GM21423 (cell line): Measurements from ENCODE around the gene KRT74.

Source experiments
- ATAC-seq: cut with Tn5 transposase; IDR thresholded peaks from one replicate; pipeline ENCODE4 v1.9.1; 2021; ENCODE audit warnings: mild to moderate bottlenecking, moderate library complexity; ENCODE audit not compliant: unreplicated experiment

Gene KRT74

DNA sequence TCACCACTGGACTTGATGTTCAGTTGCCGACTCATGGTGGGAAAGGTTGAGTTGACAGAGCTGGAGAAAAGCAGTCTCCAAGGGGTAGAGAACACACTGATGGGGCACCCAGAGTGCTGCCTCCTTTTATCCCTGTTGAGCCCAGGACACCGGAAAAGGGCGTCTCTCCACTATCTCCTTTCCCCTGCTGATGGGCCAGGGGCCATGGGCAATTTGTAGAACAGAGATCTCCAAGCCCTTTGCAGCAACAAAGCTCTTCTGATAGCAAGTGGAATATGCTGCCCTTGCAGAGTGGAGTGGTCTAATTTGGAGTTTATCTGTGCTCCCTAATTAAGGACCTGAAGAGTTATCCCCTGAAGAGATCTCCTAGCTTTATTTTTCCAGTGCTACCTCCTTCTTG lies at the start of gene KRT74:
TSS of gene KRT74 (minus strand) at position 101 of the 400 bp plus-strand sequence. CDS start at position 35, 66 bp downstream.
- no peak for ATAC-seq

DNA sequence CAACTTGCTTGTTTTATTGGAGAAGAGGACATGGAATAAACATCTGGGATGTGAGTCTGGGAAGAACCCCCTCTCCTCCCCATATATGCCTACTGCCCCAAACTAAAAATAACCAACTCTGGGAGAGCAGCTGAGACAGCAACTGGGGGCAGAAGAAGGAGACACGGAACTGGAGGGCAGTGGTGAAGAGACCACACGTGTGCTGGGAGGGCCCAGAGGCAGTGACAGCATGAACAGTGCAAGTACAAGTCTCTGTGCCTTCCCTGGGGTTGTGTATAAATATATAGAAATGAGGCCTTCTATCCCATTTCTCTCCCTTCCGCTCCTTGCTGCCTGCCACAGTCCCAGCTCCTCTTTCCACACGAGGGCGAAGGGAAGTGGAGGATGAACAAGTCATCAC lies 48.7 kb upstream of the KRT74 start:
- no peak for ATAC-seq

DNA sequence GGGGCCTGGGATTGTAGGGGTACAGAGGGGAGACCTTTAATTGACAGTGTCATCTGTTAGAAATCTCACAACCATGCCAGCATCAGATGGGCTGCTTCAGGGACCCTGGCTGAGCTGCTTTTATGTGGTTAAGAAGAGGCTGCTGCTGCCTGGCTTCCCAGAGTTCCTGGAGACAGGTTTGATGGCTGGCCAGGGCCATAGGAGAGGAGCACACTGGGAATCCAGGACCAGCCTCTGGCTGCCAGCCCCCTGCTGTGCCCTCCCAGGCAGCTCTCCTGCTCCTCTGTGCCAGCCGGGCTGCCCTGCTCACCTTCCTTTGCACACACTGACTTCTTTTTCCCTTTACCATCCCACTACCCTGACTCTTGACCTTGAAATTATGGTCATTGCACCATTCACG lies 45.2 kb upstream of the KRT74 start:
- no peak for ATAC-seq

DNA sequence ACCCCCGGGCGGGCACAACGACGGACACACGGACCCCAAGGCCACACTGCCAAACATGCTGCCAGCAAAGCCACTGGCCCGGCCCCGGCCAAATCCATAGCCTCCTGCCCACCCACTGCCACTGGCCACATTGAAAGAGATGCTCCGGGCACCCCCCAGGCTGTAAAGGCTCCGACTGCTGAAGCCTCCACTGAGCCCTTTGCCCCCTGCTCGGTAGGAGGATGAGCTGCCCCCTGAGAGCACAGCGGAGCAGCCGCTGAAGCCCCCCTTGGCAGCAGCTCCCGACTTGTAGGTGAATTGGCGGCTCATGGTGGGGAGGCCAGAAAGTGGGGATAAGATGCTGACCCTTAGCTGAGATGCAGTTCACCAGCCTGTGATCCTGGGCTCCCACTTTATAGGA lies 44.6 kb upstream of the KRT74 start, which contains the start of gene KRT73:
TSS of gene KRT73 (minus strand) at position 344 of the 400 bp plus-strand sequence. CDS start at position 309, 35 bp downstream.
- ATAC-seq, result no peak

DNA sequence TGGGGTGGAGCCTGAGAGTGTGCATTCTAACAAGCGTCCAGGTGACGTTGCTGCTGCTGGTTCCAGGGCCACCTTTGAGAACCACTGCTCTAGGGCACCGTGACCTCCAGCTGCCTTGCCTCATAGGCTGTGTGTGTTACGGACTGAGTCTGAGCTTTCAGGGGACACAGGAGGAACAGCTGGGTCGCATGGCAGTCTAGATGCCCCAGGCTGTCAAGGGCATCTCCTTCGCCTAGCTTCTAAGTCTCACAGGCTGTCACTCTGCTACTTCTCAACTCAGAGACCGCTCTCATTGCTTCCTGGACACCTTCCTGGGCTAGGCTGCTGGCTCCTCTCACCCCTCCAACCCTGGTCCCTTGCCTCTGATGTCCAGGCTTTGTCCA lies 43.8 kb upstream of the KRT74 start:
- ATAC-seq, result no peak

DNA sequence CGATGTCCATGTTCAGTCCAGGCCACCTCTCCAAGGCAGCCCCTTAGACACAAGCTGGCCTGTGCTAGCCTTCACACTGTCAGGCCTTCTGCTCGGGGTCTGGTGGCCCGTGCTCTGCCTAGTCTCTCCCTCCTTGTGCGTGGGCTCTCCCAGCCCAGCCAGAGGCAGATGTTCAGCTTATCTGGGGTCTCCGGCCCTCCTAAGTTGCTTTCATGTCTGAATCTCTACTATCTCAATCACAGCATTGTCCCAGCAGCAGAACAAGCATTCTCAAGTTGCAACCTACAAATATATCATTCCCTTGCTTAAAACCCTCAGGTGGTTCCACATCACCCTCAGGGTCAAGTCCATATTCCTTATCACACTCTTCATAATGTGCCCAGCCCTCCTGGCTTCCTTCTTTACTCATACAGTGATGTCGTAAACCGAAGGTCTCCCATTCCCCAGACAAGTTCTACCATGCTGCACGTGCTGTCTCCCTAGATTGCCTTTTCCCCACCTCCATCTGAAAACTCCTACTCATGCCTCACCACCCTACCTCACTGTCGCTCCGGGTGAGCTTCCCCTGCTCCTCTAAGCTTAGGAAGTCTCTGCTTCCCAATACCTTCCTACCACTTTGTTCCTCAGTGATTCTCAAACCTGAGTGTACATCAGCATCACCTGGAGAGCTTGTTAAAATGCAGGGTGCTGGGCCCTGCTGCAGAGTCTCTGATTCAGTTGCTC lies 43.2 kb upstream of the KRT74 start:
- ATAC-seq, result no peak

DNA sequence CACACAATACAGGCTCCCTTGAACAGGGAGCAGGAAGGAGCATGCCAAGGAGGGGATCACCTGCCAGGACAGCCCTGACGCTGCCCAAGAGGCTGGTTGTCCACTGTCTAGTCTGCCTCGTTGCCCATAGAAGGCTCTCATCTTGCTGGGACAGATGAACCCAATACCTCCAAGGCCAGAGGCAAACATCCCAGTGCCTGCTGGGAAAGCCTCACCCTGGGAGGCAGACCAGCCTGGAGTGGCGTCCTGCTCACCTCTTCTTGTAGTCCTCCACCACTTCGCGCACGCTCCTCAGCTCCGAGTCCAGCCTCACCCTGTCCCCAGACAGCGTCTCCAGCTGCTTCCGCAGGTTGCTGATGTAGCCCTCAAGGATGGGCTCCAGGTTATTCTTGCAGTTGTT lies 42.3 kb upstream of the KRT74 start:
- no peak for ATAC-seq

DNA sequence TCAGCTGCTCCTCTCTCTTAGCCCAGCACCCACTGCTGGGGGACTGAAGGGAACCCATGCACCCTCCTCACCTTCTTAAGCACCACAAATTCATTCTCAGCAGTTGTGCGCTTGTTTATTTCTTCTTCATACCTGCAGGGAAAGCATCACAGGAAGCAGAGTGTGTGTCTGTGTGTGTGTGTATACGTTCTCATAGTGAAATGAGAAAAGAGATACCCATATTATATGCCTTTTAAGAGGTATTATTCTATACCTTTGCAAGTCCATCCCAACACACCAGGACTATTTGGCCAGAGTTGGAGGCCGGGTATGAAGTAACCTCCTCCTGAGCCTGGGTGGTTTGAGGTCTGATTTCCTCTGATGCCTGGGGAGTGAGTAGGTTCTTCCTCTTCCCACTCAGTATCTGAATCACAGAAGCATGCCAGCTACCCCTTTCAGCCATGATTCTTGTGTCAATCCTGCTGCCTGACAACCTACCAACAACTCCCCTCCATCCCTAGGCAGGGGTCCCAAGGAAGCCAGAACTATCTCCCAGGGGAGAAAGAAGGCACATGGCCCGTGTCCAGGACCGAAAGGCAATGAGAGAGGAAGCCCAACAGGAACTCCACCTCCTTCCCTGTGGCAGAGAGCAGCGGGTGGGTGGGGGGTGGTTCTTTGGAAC lies 41.7 kb upstream of the KRT74 start:
- ATAC-seq, result no peak

DNA sequence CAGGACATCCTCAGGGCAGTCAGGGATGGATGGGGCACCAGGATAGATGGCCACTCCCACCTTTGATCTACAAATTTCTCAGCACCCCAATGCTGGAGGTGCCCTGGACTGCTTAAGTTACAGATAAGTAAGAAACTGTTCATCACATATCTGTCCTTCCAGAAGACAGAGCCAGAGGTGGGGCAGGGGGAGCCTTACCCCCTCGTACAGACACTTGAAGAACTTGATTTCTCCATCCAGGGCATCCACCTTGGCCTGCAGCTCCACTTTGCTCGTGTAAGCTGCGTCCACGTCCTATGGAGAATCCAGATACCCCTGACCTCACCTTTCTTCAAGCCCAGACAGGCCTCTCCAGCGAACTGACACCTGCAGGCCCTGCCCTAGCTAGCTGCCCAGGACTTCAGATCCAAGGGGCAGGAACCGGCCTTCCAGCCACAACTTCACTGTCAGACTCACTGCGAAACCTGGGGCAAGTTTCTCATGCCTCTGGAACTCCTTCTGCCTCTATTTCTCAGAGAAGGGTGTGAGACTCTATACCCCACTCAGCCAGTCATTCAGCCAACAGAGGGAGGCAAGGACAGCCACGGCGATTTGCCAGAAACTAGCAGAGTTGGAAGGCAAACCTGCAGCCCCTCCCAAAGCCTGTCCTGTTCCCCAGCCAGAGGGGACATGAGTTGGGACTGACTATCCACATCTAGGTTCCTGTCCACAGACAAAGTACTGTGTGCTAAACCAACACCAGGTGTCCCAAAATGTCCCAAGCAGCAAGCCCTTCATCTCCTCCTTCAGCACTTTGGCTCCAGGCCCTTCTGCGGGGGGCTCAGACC lies 41.0 kb upstream of the KRT74 start:
- ATAC-seq, result no peak

DNA sequence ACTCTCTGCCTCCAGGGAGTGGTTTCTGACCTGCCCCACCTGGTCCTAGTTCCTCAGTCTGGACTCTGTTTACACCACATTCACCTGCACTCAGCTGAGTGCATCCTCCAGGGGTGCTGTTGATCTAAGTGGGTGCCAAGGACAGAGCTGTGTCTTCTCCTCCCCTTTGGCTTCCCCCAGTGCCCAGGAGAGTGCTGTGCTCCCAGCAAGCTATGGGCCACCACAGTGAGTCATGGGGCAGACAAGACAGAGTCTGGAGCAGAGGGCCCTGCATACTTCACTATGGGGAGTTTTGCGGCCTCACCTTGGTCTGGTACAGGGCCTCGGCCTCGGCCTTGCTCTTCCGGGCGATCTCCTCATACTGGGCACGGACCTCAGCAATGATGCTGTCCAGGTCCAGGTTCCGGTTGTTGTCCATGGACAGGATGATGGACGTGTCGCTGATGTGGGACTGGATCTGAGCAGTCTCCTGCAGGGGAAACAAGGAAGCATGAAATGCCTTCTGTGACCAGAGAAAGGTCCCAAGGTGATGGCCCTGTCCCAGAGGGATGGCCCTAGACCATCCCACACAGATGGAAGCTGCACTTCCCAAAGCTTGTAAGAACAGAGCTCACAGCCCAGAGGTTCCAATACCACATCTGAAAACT lies 39.9 kb upstream of the KRT74 start:
- no peak for ATAC-seq

DNA sequence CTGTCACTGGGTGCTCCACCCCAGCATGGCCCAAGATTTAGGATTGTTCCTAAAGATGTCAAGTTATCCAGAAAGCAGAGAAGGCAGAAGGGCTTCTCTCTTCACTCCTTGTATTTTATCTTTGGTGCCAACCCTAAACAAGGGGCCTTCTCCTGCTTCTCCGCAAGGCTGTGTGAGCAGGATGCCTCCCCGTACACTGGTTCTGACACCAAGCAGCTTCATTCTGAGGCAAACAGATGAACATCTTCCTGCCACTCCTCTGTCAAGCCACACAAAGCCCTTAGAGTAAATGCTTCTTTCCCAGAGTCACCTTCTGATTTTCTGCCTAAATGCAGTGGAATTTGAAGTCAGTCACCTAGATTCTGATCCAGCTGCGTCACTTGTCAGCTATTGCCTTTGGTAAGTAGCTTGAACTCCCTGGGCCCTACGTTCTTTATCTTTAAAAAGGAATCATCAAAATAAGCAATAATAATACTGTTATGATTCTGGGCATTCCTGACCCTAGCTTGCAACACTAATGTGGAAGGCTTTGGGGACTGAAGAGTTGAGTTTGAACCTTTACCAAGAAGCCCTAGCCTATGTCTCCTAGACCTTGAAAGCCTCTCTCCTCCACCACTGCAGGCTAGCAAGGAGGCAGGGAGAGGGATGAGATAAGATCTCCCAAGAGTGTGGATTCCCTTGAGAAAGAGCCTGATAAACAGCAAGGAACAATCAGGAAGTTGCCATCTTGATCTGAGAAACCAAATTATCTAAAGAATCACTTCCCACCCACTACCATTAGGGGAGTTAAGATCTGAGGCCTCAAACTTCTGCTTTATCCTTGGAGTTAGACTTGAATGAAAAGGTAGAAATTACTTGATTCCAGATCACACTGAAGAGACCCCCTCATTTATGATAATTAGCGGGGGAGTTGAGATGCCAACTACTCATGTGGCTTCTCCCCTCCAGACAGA lies 39.1 kb upstream of the KRT74 start:
- ATAC-seq, result no peak

DNA sequence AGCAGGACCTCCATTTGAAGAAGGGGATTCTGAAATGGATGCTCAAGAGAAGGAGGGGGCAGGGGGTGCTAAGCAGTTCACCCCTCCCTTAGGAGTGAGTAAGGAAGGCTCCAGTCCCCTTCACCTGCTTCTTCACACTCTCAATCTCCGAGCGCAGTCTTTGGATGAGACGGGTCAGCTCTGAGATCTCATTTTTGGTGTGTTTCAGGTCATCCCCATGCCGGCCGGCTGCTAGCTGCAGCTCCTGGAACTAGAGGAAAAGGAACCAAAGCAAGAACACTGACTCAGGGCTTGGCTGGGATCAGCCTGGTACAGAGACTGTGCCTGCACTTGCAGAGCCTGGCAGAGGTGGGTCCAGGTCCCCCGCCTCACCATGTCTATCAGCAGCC lies 37.4 kb upstream of the KRT74 start:
- ATAC-seq, result no peak

DNA sequence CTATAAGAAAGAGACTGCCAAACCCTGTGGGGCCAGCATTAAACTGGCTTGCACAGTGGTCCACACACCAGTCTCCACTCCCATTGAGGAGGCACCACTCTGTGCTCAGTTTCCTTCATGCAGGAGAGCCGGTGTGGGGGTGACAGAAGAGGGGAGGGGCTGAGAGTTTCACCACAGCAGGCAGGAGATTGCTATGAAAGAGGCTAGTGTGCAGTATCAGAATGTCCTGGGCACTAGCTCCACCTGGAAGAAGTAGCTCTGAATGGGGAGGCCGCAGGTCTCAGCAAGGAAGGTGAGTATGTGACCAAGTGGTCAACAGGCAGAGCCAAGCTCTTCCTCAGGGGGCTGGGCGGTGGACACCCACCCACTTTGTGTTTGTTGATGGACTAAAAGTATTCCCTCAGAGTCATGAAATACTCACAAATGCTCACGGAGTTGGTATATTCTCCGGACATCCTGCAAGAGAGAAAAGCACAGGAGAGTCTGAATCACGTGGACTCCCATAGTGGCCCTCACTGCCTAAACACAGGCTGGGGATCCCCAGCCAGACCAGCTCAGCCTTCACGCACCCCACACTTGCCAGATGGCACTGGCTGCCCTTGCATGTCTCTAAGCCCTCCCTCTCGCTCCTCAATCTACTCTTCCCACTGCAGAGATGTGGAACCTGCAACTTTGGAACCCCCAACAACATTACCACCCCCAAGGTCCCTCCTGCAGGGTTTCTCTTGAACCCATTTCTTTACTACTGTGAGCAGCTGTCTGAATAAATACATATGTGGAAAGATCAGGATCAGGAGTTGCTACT lies 35.4 kb upstream of the KRT74 start:
- no peak for ATAC-seq

DNA sequence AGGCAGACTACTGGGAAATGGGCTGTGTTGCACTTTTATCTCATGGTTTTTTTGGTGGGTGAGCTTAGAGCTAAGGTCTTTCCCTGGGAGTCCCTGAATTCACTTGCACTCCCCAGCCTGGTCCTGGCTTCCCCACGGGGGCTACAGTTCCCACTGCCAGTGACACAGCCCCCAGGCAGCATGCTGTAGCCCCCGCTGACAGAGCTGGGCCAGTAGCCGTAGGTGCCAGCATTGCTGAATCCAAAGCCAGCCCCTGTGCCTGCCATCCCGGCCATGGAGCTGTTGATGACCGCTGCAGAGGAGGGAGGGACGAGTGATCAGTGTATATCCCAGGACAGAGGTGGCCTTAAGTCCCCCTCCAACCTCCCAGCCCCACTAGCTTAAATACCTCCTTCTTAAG lies 34.5 kb upstream of the KRT74 start:
- ATAC-seq, result no peak

DNA sequence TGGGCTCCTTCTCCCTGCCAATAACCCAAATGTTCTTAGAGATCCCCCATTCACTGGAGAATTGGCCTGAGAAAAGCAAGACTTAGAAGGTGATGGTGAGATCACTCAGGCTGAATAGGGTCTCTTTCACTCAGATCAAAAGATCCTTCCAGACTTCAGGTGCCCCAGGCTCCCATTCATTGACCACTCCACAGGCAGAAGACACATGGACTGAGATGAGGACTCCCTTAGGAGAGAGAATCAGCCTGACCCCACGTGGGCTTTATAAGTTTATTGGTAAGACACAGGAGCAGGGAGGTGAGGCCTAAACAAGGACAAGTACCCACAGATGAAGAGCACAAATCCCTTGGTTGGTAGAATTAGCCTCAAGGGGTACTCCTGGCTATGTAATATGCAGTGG lies 33.7 kb upstream of the KRT74 start:
- ATAC-seq, result no peak

DNA sequence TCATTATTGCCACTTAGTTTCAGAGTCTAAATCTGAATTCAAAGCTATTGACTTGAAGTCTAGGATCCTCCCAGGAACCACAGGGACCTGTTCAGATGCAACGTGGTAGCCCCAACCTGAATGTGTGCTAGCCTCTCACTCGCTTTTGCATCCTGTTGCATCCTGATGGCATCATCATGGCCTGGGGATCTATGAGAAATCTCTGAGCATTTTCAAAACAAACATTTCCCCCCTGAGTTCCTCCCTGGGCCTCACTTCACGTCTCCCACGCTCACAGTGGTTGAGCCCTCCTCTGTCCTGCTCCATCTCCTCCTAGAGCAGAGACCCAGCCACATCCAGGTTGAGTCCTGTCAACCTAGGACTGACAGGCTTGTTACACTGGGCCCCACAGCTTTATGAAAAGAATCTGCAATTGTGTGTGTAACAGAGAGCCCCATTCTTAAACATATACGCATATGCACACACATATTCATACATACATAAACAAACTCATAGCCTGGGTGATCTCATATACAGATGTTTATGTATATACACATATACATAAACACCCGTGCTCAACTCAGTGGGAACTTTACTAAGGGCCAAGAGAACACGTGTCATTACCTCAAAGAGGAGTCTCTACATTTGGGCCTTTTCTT lies 33.1 kb upstream of the KRT74 start:
- ATAC-seq, result no peak

DNA sequence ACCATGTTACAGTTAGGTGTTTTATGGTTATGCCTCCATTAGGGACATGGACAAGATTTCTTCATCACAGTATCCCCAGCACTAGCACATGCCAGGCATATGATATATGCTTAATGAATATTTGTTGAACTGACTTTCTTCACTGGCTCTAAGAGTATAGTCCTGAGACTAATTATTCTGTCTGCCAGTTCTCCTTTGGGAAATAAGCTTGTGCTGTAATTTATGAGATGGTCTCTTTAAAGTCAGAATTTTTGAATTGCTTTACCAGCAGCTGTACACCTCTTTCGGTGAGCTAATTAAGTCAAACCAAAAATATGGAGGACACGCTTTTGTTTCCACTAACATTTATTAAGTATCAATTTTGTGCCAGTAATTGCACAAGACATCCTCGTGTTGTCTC lies 32.5 kb upstream of the KRT74 start:
- ATAC-seq, result no peak

DNA sequence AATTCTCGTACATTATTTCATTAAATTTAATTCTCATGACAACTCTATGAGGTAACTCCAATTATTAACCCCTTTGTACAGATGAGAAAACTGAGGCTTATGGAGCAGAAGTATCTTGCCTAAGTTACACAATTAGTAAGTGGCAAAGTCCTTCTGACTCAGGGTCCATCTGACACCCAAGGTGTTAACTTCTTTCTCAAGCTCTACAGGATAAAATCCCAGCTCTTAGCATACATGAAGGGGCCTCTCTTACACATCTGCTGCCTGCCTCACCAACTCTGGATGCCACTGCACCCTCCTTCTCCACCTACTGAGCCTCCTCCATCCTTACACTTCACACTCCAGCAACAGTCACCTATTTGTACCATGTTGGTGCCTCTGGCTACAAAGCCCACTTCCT lies 31.9 kb upstream of the KRT74 start:
- ATAC-seq, result no peak

DNA sequence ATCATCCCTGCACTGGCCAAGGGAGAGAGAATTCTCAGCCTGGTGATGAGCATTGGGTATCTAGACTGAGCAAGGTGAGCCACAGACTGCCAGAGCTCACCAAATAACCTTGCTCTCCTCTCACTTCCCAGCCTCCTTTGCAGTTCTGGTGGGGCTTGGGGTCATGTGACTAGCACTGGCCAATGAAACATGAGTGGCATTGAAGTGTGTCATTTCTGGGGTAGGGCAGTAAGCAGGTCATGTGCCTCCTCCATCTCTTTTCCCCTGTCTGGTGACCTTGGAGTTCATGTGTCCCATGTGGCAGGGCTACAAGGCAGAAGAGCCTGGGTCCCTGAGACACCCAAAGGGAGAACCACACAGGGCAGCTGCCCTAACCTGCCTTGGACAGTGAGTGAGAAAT lies 31.2 kb upstream of the KRT74 start:
- ATAC-seq, result no peak
